H9 (cell line): ENCODE measurements around the gene COQ5. TPM values are rescaled to one million over a fixed set of nuclear protein-coding genes. Genes with fewer than 3 reads are reported as not detected.

Experiments used
- DNase-seq: peaks from one replicate; pipeline ENCODE4 v3.0.0-alpha.2; 2017
- H2AFZ ChIP-seq: one replicate; pipeline ENCODE4 v1.6.1; 2013; ENCODE audit warnings: mild to moderate bottlenecking, low read length, control low read depth, moderate library complexity
- H2AK5ac ChIP-seq: 2 replicates; pipeline ENCODE4 v1.6.1; 2013; ENCODE audit warnings: low read length, control low read depth, mixed read lengths; ENCODE audit not compliant: insufficient read length
- H2BK120ac ChIP-seq: one replicate; pipeline ENCODE4 v1.6.1; 2013; ENCODE audit warnings: low read depth, mild to moderate bottlenecking, low read length, control low read depth, inconsistent platforms; ENCODE audit not compliant: poor library complexity, severe bottlenecking
- H2BK12ac ChIP-seq: 2 replicates; pipeline ENCODE4 v1.6.1; 2013; ENCODE audit warnings: low read length, control low read depth, mixed read lengths, low read depth; ENCODE audit not compliant: insufficient read length
- H2BK15ac ChIP-seq: 2 replicates; pipeline ENCODE4 v1.6.1; 2013; ENCODE audit warnings: low read depth, low read length, control low read depth
- H2BK20ac ChIP-seq: one replicate; pipeline ENCODE4 v1.6.1; 2013; ENCODE audit warnings: low read depth, mild to moderate bottlenecking, low read length, control low read depth, inconsistent platforms; ENCODE audit not compliant: poor library complexity, severe bottlenecking
- H2BK5ac ChIP-seq: 2 replicates; pipeline ENCODE4 v1.6.1; 2013; ENCODE audit warnings: low read length, control low read depth, mixed read lengths; ENCODE audit not compliant: insufficient read length
- H3K14ac ChIP-seq: 2 replicates; pipeline ENCODE4 v1.6.1; 2013; ENCODE audit warnings: low read length, control low read depth; ENCODE audit not compliant: insufficient read depth
- H3K18ac ChIP-seq: 2 replicates; pipeline ENCODE4 v1.6.1; 2013; ENCODE audit warnings: low read depth, mild to moderate bottlenecking, mixed read lengths, low read length, control low read depth; ENCODE audit not compliant: insufficient read length
- H3K23ac ChIP-seq: 2 replicates; pipeline ENCODE4 v1.6.1; 2013; ENCODE audit warnings: low read length, control low read depth, mixed read lengths, low read depth; ENCODE audit not compliant: insufficient read length
- H3K23me2 ChIP-seq: 2 replicates; pipeline ENCODE4 v1.6.1; 2013; ENCODE audit warnings: low read depth, mild to moderate bottlenecking, mixed read lengths, low read length, control low read depth; ENCODE audit not compliant: insufficient read length, poor library complexity, severe bottlenecking
- H3K27ac ChIP-seq: 2 replicates; pipeline ENCODE4 v1.5.1; 2013; ENCODE audit warnings: low read length, control low read depth, mixed read lengths, low read depth; ENCODE audit not compliant: insufficient read length
- H3K27me3 ChIP-seq: 2 replicates; pipeline ENCODE4 v1.6.1; 2013; ENCODE audit warnings: low read length, control low read depth, inconsistent platforms; ENCODE audit not compliant: insufficient read depth
- H3K4ac ChIP-seq: 2 replicates; pipeline ENCODE4 v1.6.1; 2013; ENCODE audit warnings: low read depth, mild to moderate bottlenecking, control low read depth, inconsistent platforms, low read length, moderate library complexity
- H3K4me1 ChIP-seq: 2 replicates; pipeline ENCODE4 v1.6.1; 2013; ENCODE audit warnings: low read length, control low read depth, inconsistent platforms; ENCODE audit not compliant: insufficient read depth
- H3K4me2 ChIP-seq: 2 replicates; pipeline ENCODE4 v1.6.1; 2013; ENCODE audit warnings: low read length, control low read depth, mixed read lengths; ENCODE audit not compliant: insufficient read length, insufficient read depth
- H3K56ac ChIP-seq: 2 replicates; pipeline ENCODE4 v1.6.1; 2013; ENCODE audit warnings: low read depth, mild to moderate bottlenecking, mixed read lengths, low read length, control low read depth; ENCODE audit not compliant: insufficient read length
- H3K79me1 ChIP-seq: 2 replicates; pipeline ENCODE4 v1.6.1; 2013; ENCODE audit warnings: low read depth, mild to moderate bottlenecking, moderate library complexity, low read length, control low read depth, inconsistent platforms; ENCODE audit not compliant: insufficient read depth, poor library complexity, severe bottlenecking
- H3K79me2 ChIP-seq: 2 replicates; pipeline ENCODE4 v1.6.1; 2013; ENCODE audit warnings: low read length, control low read depth, inconsistent platforms; ENCODE audit not compliant: insufficient read depth
- H3K9ac ChIP-seq: 2 replicates; pipeline ENCODE4 v1.6.1; 2013; ENCODE audit warnings: low read length, control low read depth, mixed read lengths; ENCODE audit not compliant: insufficient read length; ENCODE audit errors: extremely low read depth
- H3K9me3 ChIP-seq: one replicate; pipeline ENCODE4 v1.6.1; 2013; ENCODE audit warnings: low read depth, low read length, inconsistent platforms; ENCODE audit not compliant: control insufficient read depth
- H3T11ph ChIP-seq: one replicate; pipeline ENCODE4 v1.6.1; 2013; ENCODE audit warnings: mild to moderate bottlenecking, low read length, control low read depth, inconsistent platforms
- H4K20me1 ChIP-seq: one replicate; pipeline ENCODE4 v1.6.1; 2013; ENCODE audit not compliant: control insufficient read depth, insufficient read length, insufficient read depth
- H4K5ac ChIP-seq: 2 replicates; pipeline ENCODE4 v1.6.1; 2013; ENCODE audit warnings: low read depth, mild to moderate bottlenecking, mixed read lengths, low read length, control low read depth; ENCODE audit not compliant: insufficient read length
- H4K8ac ChIP-seq: replicated peaks from 2 replicates; pipeline ENCODE4 v1.6.1; 2013; ENCODE audit warnings: low read length, control low read depth, mixed read lengths, low read depth; ENCODE audit not compliant: insufficient read length
- H4K91ac ChIP-seq: 2 replicates; pipeline ENCODE4 v1.6.1; 2013; ENCODE audit warnings: low read depth, mild to moderate bottlenecking, moderate library complexity, mixed read lengths, low read length, control low read depth; ENCODE audit not compliant: insufficient read length
- H3K27ac Mint-ChIP-seq, 3 experiments: 2 replicates in 2 of 3; 3 replicates in 1 of 3; pipeline ENCODE4 v1.8.0; 2020 to 2021; ENCODE audit warnings: mixed read lengths in 3 of 3, mild to moderate bottlenecking in 1 of 3, moderate library complexity in 1 of 3
- H3K27me3 Mint-ChIP-seq: 2 replicates; pipeline ENCODE4 v1.8.0; 2021; ENCODE audit warnings: low read depth, mild to moderate bottlenecking, moderate library complexity, mixed read lengths
- H3K36me3 Mint-ChIP-seq, 3 experiments: 2 replicates in 2 of 3; 3 replicates in 1 of 3; pipeline ENCODE4 v1.8.0; 2020 to 2021; ENCODE audit warnings: low read depth in 3 of 3, mixed read lengths in 3 of 3; ENCODE audit not compliant: insufficient read depth in 1 of 3
- H3K4me1 Mint-ChIP-seq, 2 experiments: 2 replicates each; pipeline ENCODE4 v1.8.0; 2020; ENCODE audit warnings: mixed read lengths in 2 of 2
- H3K4me3 Mint-ChIP-seq, 2 experiments: 2 replicates in 1 of 2; 3 replicates in 1 of 2; pipeline ENCODE4 v1.8.0; 2020 to 2021; ENCODE audit warnings: mild to moderate bottlenecking in 2 of 2, mixed read lengths in 2 of 2, moderate library complexity in 1 of 2
- H3K9me3 Mint-ChIP-seq, 2 experiments: 2 replicates in 1 of 2; 3 replicates in 1 of 2; pipeline ENCODE4 v1.8.0; 2020; ENCODE audit warnings: mild to moderate bottlenecking in 2 of 2, mixed read lengths in 2 of 2, moderate library complexity in 1 of 2
- WGBS: extraction: QIAGEN DNeasy Blood & Tissue Kit; methylation state at CpG from one replicate; pipeline ENCODE4 v1.1.7; 2013; ENCODE audit warnings: missing lambda C conversion rate, low lambda C conversion rate, mixed read lengths; ENCODE audit not compliant: insufficient read length; ENCODE audit errors: extremely low coverage; 5-methylcytosine and 5-hydroxymethylcytosine counted together
- total RNA-seq: library from RNA; stranded (reverse); gene quantifications from 2 replicates; pipeline ENCODE4 v1.2.1, GENCODE V29; 2021
- TF ChIP-seq, protein P1 (sequence below): fragments of 200-600 bp; sonication (generic); conservative IDR thresholded peaks from 3 replicates; pipeline ENCODE4 v1.8.0; 2021; ENCODE audit warnings: antibody characterized with exemption, mild to moderate bottlenecking

The COQ5 gene
- total RNA-seq, 1 experiment from 2014 or later = 34.8 TPM

DNA sequence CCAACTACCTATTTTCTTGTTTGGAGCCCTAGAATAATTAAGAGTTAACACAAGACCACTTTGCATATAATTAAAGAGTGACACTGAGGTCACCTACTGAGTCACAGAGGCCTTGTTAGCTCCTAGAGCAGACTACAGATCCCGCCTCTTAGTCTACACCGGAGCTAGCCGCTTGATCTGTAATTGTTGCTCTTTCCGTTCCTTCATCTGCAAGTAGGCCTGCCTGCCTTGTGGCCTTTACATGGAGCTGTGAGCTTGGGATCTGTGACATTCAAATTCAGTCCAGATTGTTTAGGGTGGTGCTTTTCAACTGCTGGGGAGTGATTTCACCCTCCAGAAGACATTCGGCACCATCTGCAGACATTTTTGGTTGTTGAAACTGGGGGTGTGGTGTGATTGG, 38.6 kb downstream of the COQ5 start:
- Histone ChIP-seq H3K14ac (no peak overlapping the region), H3K4me1 (no peaks in the 10 kb centered on the region), H3K79me2 (no peaks in the 10 kb centered on the region), H2AK5ac (no peak overlapping the region), H2BK20ac (no peak overlapping the region), H2BK12ac (no peak overlapping the region), H3K23ac (no peak overlapping the region), H2BK5ac (no peak overlapping the region), H2AFZ (no peak overlapping the region), H2BK120ac (no peak overlapping the region), H3K56ac (no peak overlapping the region), H4K20me1 (no peaks in the 10 kb centered on the region), H3K4ac (no peak overlapping the region), H3K4me2 (no peak overlapping the region), H2BK15ac (no peak overlapping the region), H3K79me1 (no peaks in the 10 kb centered on the region), H3K9ac (no peak overlapping the region), H3K23me2 (peaks cover 4% of the 10 kb centered on the region), H3K27ac (no peak overlapping the region), H3K9me3 (no peaks in the 10 kb centered on the region), H4K8ac (no peak overlapping the region), H4K91ac (no peak overlapping the region), H3T11ph (no peak overlapping the region), H4K5ac (no peak overlapping the region), H3K18ac (no peak overlapping the region), H3K27me3 (no peaks in the 10 kb centered on the region)
- Mint-ChIP-seq H3K27me3 (no peaks in the 10 kb centered on the region), H3K27ac (no peak overlapping the region), H3K4me1 (peaks cover 9% of the 10 kb centered on the region in 2 experiments), H3K36me3 (peaks cover 0 to 11% (median 6%) of the 10 kb centered on the region in 3 experiments; a peak in 5 of 7 replicates), H3K4me3 (no peak overlapping the region), H3K9me3 (no peaks in the 10 kb centered on the region)
- DNase-seq = no peak
- TF ChIP-seq, protein P1, sequence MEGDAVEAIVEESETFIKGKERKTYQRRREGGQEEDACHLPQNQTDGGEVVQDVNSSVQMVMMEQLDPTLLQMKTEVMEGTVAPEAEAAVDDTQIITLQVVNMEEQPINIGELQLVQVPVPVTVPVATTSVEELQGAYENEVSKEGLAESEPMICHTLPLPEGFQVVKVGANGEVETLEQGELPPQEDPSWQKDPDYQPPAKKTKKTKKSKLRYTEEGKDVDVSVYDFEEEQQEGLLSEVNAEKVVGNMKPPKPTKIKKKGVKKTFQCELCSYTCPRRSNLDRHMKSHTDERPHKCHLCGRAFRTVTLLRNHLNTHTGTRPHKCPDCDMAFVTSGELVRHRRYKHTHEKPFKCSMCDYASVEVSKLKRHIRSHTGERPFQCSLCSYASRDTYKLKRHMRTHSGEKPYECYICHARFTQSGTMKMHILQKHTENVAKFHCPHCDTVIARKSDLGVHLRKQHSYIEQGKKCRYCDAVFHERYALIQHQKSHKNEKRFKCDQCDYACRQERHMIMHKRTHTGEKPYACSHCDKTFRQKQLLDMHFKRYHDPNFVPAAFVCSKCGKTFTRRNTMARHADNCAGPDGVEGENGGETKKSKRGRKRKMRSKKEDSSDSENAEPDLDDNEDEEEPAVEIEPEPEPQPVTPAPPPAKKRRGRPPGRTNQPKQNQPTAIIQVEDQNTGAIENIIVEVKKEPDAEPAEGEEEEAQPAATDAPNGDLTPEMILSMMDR = no peak
- no CpG with 5 or more reads among the region's 5 CpGs for WGBS
